GM19099 (cell line): ENCODE measurements around the gene SLC35E2B.
A peak's percentile ranks its signal among the peaks of the same experiment; 100 is the strongest.

Source experiments
- POLR2A ChIP-seq: IDR thresholded peaks from 3 replicates; pipeline ENCODE4 v1.6.1; 2011; ENCODE audit warnings: low read depth; ENCODE audit not compliant: insufficient read length; ENCODE audit errors: extremely low read depth

The SLC35E2B gene

GRCh38 chr1:1692714-1693647, at the start of gene SLC35E2B:
TSS of gene SLC35E2B (minus strand) at chr1:1692795. CDS start at chr1:1676699, 16,096 bp downstream.
- peak; percentile 17 for TF ChIP-seq POLR2A

- no peak for TF ChIP-seq POLR2A
These were observed 39.8 kb upstream of the SLC35E2B start for GRCh38 chr1:1732381-1732780.

GRCh38 chr1:1730870-1731269, 38.3 kb upstream of the SLC35E2B start:
- TF ChIP-seq POLR2A, result no peak

GRCh38 chr1:1724035-1724864, 31.7 kb upstream of the SLC35E2B start, which contains the start of gene CDK11A:
TSS of gene CDK11A (minus strand) at chr1:1724357. CDS start at chr1:1722818, 1,539 bp downstream.
- TF ChIP-seq POLR2A, result peak; percentile 53

- TF ChIP-seq POLR2A, result no peak
These were observed 28.6 kb upstream of the SLC35E2B start for GRCh38 chr1:1721201-1721600.

- no peak for TF ChIP-seq POLR2A
These were observed 11.2 kb upstream of the SLC35E2B start for GRCh38 chr1:1703796-1704195.

- TF ChIP-seq POLR2A, result no peak
These were observed 4.7 kb downstream of the SLC35E2B start for GRCh38 chr1:1687846-1688245.

GRCh38 chr1:1684031-1684681, 8.4 kb downstream of the SLC35E2B start:
- TF ChIP-seq POLR2A, result no peak

- TF ChIP-seq POLR2A, result no peak
These were observed 9.3 kb downstream of the SLC35E2B start for GRCh38 chr1:1683104-1683905.

- no peak for TF ChIP-seq POLR2A
These were observed 11.7 kb downstream of the SLC35E2B start for GRCh38 chr1:1680912-1681273.

- no peak for TF ChIP-seq POLR2A
These were observed 12.3 kb downstream of the SLC35E2B start for GRCh38 chr1:1680031-1680911.

GRCh38 chr1:1678581-1679380, 13.8 kb downstream of the SLC35E2B start:
- TF ChIP-seq POLR2A, result no peak

GRCh38 chr1:1677718-1678580, 14.6 kb downstream of the SLC35E2B start:
- peak; percentile 50 for TF ChIP-seq POLR2A
